Activated naive CD4-positive, alpha-beta T cell treated with anti-CD3 and anti-CD28 coated beads, Interleukin-2, amount 50 U/mL, for 24 hours (primary cell): ENCODE data around the gene TDRD10.

Experiments
- H3K27ac Mint-ChIP-seq: one replicate; pipeline ENCODE4 v1.8.0; 2021; ENCODE audit warnings: mild to moderate bottlenecking, mixed read lengths
- H3K27me3 Mint-ChIP-seq: one replicate; pipeline ENCODE4 v1.8.0; 2021; ENCODE audit warnings: mixed read lengths
- H3K36me3 Mint-ChIP-seq: one replicate; pipeline ENCODE4 v1.8.0; 2021; ENCODE audit warnings: mixed read lengths
- H3K4me1 Mint-ChIP-seq: one replicate; pipeline ENCODE4 v1.8.0; 2021; ENCODE audit warnings: mixed read lengths
- H3K4me3 Mint-ChIP-seq: one replicate; pipeline ENCODE4 v1.8.0; 2021; ENCODE audit warnings: mild to moderate bottlenecking, mixed read lengths
- H3K9me3 Mint-ChIP-seq: one replicate; pipeline ENCODE4 v1.8.0; 2021; ENCODE audit warnings: mixed read lengths

Gene TDRD10

DNA sequence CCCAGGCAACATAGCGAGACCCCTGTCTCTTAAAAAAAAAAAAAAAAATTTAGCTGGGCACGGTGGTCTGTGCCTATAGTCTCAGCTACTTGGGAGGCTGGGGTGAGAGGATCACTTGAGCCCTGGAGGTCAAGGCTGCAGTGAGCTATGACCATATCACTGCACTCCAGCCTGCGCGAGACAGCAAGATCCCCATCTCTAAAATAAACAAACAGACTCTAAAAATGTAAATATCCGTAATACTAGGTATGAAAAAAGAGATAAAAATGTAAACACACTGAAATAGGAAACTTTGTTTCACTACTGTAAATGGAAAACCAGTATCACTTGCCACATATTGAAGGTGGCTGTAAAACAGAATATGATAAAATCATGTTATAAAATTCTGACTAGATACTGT lies 88.7 kb downstream of the TDRD10 start:
- Mint-ChIP-seq H3K27me3 (no peaks in the 10 kb centered on the region), H3K27ac (no peak overlapping the region), H3K4me1 (peaks cover 11% of the 10 kb centered on the region), H3K36me3 (peaks cover 32% of the 10 kb centered on the region), H3K4me3 (no peak overlapping the region), H3K9me3 (no peaks in the 10 kb centered on the region)

DNA sequence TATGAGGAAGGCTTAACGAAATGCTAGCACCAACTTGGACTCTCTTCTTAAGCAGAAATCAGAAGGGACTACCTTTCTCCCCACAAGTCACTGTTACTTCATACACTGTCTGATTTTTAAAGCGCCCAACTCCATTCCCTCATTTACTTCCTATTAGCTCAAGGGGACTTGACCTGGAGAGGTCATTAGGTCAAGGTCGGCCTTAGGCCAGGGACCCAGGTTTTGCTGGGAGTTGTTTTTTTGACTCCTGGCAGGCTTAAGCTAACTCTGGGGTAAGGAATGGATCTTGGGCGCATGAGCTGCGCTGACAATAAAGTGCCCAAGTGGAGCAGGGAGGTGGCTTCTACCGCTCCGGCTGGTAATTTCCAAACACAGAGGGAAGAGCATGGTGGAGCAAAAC lies 89.2 kb downstream of the TDRD10 start:
- H3K27ac Mint-ChIP-seq, result no peak overlapping the region
- peaks cover 32% of the 10 kb centered on the region for H3K36me3 Mint-ChIP-seq
- H3K4me3 Mint-ChIP-seq, result no peak overlapping the region
- peaks cover 11% of the 10 kb centered on the region for H3K4me1 Mint-ChIP-seq
- no peaks in the 10 kb centered on the region for H3K27me3 Mint-ChIP-seq
- H3K9me3 Mint-ChIP-seq, result no peaks in the 10 kb centered on the region

DNA sequence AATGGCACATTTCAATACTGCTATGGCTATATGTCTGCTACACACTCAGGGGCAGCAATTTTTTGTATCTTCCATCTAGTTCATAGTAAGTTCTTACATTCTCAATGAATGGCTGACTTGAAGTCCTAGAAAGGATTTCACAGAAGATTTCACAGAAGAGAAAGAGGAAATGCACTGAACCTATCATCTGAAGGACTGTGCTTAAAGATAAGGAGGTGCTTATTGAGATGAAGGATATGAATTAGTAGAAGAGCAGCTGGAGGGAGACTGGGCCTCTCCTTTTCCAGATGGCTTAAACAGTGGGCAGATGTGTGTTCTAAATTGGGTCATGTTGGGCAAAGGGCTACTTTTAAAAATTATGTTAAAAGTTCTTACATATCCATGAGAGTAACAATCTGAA lies 91.4 kb downstream of the TDRD10 start:
- peaks cover 18% of the 10 kb centered on the region for H3K4me1 Mint-ChIP-seq
- no peak overlapping the region for H3K4me3 Mint-ChIP-seq
- H3K27me3 Mint-ChIP-seq, result no peaks in the 10 kb centered on the region
- H3K27ac Mint-ChIP-seq, result peak overlapping the region; percentile 6
- peaks cover 33% of the 10 kb centered on the region for H3K36me3 Mint-ChIP-seq
- no peaks in the 10 kb centered on the region for H3K9me3 Mint-ChIP-seq

GRCh38 chr1:154594811-154595210 lies 92.8 kb downstream of the TDRD10 start:
- Mint-ChIP-seq H3K4me3 (no peak overlapping the region), H3K4me1 (peaks cover 29% of the 10 kb centered on the region), H3K27ac (peak overlapping the region; percentile 25), H3K36me3 (peaks cover 24% of the 10 kb centered on the region), H3K9me3 (no peaks in the 10 kb centered on the region), H3K27me3 (no peaks in the 10 kb centered on the region)

DNA sequence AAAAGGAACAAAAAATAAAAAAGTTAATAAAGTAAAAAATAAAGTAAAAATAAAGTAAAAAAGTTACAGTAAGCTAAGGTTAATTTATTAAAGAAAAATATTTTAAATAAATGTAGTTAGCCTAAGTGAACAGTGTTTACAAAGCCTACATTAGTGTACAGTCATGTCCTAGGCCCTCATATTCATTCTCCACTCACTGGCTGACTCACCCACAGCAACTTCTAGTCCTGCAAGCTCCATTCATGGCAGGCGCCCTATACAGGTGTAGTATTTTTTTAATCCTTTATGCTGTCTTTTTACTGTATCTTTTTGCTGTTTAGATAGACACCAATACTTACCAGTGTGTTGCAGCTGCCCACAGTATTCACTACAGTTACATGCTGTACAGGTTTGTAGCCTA lies 93.6 kb downstream of the TDRD10 start:
- Mint-ChIP-seq H3K9me3 (no peaks in the 10 kb centered on the region), H3K27ac (no peak overlapping the region), H3K36me3 (peaks cover 22% of the 10 kb centered on the region), H3K4me3 (no peak overlapping the region), H3K4me1 (peaks cover 33% of the 10 kb centered on the region), H3K27me3 (no peaks in the 10 kb centered on the region)
